LHCN-M2 (cell line): ENCODE measurements around the gene NAA80. TPM values are rescaled to one million over a fixed set of nuclear protein-coding genes. Genes with fewer than 3 reads are reported as not detected.
"Not testable (repeated sequence)": the region's sequence is repeated elsewhere in the genome, so short reads cannot be mapped to it uniquely, and the experiment has no call there.

Experiments used
- DNase-seq: peaks from one replicate; pipeline ENCODE4 v3.0.0-alpha.2; 2012; ENCODE audit warnings: low read depth
- total RNA-seq: library from RNA; depleted of rRNA; stranded (reverse); fragments of >200 nt; gene quantifications from 2 replicates; pipeline ENCODE4 v1.2.3, GENCODE V29; 2014

Gene NAA80
- total RNA-seq, 1 experiment from 2014 or later, result 12.7 TPM

GRCh38 chr3:50292159-50293078 is 6.8 kb downstream of the NAA80 start, which contains the start of gene IFRD2:
TSS of gene IFRD2 (minus strand) at chr3:50292429. CDS start at chr3:50292274, 155 bp downstream.
- DNase-seq, result peak; percentile 97

GRCh38 chr3:50290161-50290641 is 9.0 kb downstream of the NAA80 start:
- no peak for DNase-seq

- DNase-seq, result no peak
Observed at GRCh38 chr3:50289130-50289529, 10.1 kb downstream of the NAA80 start.

- DNase-seq, result no peak
Observed at GRCh38 chr3:50288387-50289007, 10.7 kb downstream of the NAA80 start.

GRCh38 chr3:50287262-50287661 is 11.9 kb downstream of the NAA80 start:
- no peak for DNase-seq

- DNase-seq, result no peak
Observed at GRCh38 chr3:50286322-50287227, 12.6 kb downstream of the NAA80 start.

GRCh38 chr3:50284121-50284520 is 15.1 kb downstream of the NAA80 start:
- not testable (repeated sequence) for DNase-seq

GRCh38 chr3:50279255-50280016 is 19.8 kb downstream of the NAA80 start:
- DNase-seq, result no peak

GRCh38 chr3:50278880-50279224 is 20.4 kb downstream of the NAA80 start, which contains the start of gene LSMEM2:
TSS of gene LSMEM2 (plus strand) at chr3:50279087. CDS start at chr3:50279114, 27 bp downstream.
- no peak for DNase-seq

GRCh38 chr3:50278123-50278879 is 20.9 kb downstream of the NAA80 start:
- DNase-seq, result no peak

GRCh38 chr3:50276762-50277101 is 22.5 kb downstream of the NAA80 start:
- DNase-seq, result no peak

GRCh38 chr3:50275996-50276761 is 23.0 kb downstream of the NAA80 start:
- DNase-seq, result no peak

GRCh38 chr3:50275141-50275995 is 23.8 kb downstream of the NAA80 start:
- DNase-seq, result no peak

- DNase-seq, result no peak
Observed at GRCh38 chr3:50274371-50275104, 24.7 kb downstream of the NAA80 start.

GRCh38 chr3:50273689-50274065 is 25.5 kb downstream of the NAA80 start:
- no peak for DNase-seq

- DNase-seq, result peak; percentile 57
Observed at GRCh38 chr3:50272911-50273688, 26.1 kb downstream of the NAA80 start.

GRCh38 chr3:50272538-50272910 is 26.7 kb downstream of the NAA80 start:
- not testable (repeated sequence) for DNase-seq
